Endothelial cell of umbilical vein (primary cell): ENCODE data around the gene KDM6B. TPM values are rescaled to one million over a fixed set of nuclear protein-coding genes. Genes with fewer than 3 reads are reported as not detected.

Experiments used
- BruUV-seq: library from RNA; stranded (reverse); fragments of 400-500 nt; replicated peaks from 2 replicates; lab custom pipeline; 2021; lab: Mats Ljungman, UMichigan
- CTCF ChIA-PET: fragments of 300-600, 350-600 bp; sonication (Branson Sonifier 250); formaldehyde crosslinking; loops from one replicate; lab custom pipeline; 2021; ENCODE audit warnings: antibody characterized with exemption, inconsistent platforms; lab: Charles Lee
- POLR2A ChIA-PET: fragments of 300-600, 350-600 bp; sonication (Branson Sonifier 250); formaldehyde crosslinking; loops from one replicate; lab custom pipeline; 2021; ENCODE audit warnings: antibody characterized with exemption, inconsistent platforms; lab: Charles Lee
- DNase-seq: peaks from one replicate; pipeline ENCODE4 v3.0.0-alpha.2; 2011; ENCODE audit warnings: low read depth, low spot score
- FAIRE-seq: peaks from 2 replicates; lab custom pipeline; 2011; peaks lifted over from hg19 to GRCh38; lab: Jason Lieb, UNC
- H2AFZ ChIP-seq: 2 replicates; pipeline ENCODE4 v1.6.0; 2012; ENCODE audit warnings: low read depth, low read length, control low read depth, inconsistent platforms
- H3K27ac ChIP-seq: 2 replicates; pipeline ENCODE4 v1.5.1; 2011; ENCODE audit warnings: low read depth, mild to moderate bottlenecking, control low read depth, low read length, moderate library complexity; ENCODE audit not compliant: insufficient read depth
- H3K27me3 ChIP-seq, 2 experiments: 2 replicates each; pipeline versions ENCODE4 v1.6.0 to v1.6.1; 2011; ENCODE audit warnings: low read length in 2 of 2, mixed read lengths in 1 of 2; ENCODE audit not compliant: control insufficient read depth in 2 of 2, insufficient read depth in 2 of 2
- H3K36me3 ChIP-seq, 2 experiments: 2 replicates in 1 of 2; 3 replicates in 1 of 2; pipeline ENCODE4 v1.5.1; 2011; ENCODE audit warnings: low read length in 2 of 2, mild to moderate bottlenecking in 1 of 2, moderate library complexity in 1 of 2; ENCODE audit not compliant: control insufficient read depth in 2 of 2, insufficient read depth in 2 of 2; ENCODE audit errors: extremely low read depth in 1 of 2
- H3K4me1 ChIP-seq: 3 replicates; pipeline ENCODE4 v1.5.1; 2011; ENCODE audit warnings: mild to moderate bottlenecking, low read length; ENCODE audit not compliant: control insufficient read depth, insufficient read depth; ENCODE audit errors: extremely low read depth
- H3K4me2 ChIP-seq: 2 replicates; pipeline ENCODE4 v1.6.1; 2011; ENCODE audit warnings: low read length, control low read depth, mixed read lengths; ENCODE audit not compliant: insufficient read depth
- H3K4me3 ChIP-seq, 3 experiments: fragments of 200-600 bp in 1 of 3; sonication (generic), shearing (Covaris generic) in 1 of 3; replicated peaks in 1 of 3; 2 replicates each; pipeline ENCODE4 v1.5.1; 2011 to 2016; ENCODE audit warnings: control low read depth in 3 of 3, low read length in 3 of 3, mild to moderate bottlenecking in 2 of 3, inconsistent platforms in 1 of 3, low read depth in 1 of 3, moderate library complexity in 1 of 3; ENCODE audit not compliant: insufficient read depth in 1 of 3
- H3K79me2 ChIP-seq: 2 replicates; pipeline ENCODE4 v1.6.0; 2012; ENCODE audit warnings: low read length, inconsistent platforms; ENCODE audit not compliant: control insufficient read depth, insufficient read depth
- H3K9ac ChIP-seq: replicated peaks from 2 replicates; pipeline ENCODE3; 2011; ENCODE audit warnings: low read length, control low read depth; ENCODE audit not compliant: insufficient read depth; ENCODE audit errors: extremely low read depth
- H3K9me1 ChIP-seq: replicated peaks from 3 replicates; pipeline ENCODE4 v1.6.0; 2011; ENCODE audit warnings: mild to moderate bottlenecking, low read length; ENCODE audit not compliant: control insufficient read depth, insufficient read depth; ENCODE audit errors: extremely low read depth
- H3K9me3 ChIP-seq: replicated peaks from 2 replicates; pipeline ENCODE4 v1.5.1; 2012; ENCODE audit warnings: low read length, inconsistent platforms; ENCODE audit not compliant: control insufficient read depth, insufficient read depth
- H4K20me1 ChIP-seq: replicated peaks from 2 replicates; pipeline ENCODE3; 2011; ENCODE audit warnings: mild to moderate bottlenecking, low read length; ENCODE audit not compliant: control insufficient read depth, insufficient read depth; ENCODE audit errors: extremely low read depth
- CTCF ChIP-seq, 2 donors: IDR thresholded peaks; 1 replicate in 1 of 2; 2 replicates in 1 of 2; pipeline ENCODE4 v1.5.1; 2011; ENCODE audit warnings: low read length in 2 of 2, mild to moderate bottlenecking in 2 of 2, moderate library complexity in 2 of 2, control low read depth in 1 of 2, inconsistent platforms in 1 of 2, low read depth in 1 of 2; ENCODE audit not compliant: insufficient read depth in 1 of 2; ENCODE audit errors: extremely low read depth in 1 of 2
- EZH2 ChIP-seq: IDR thresholded peaks from 2 replicates; pipeline ENCODE4 v1.6.1; 2012; ENCODE audit warnings: borderline replicate concordance, low read depth, mild to moderate bottlenecking, moderate library complexity, low read length, inconsistent platforms; ENCODE audit not compliant: severe bottlenecking
- FOS ChIP-seq: IDR thresholded peaks from 2 replicates; pipeline ENCODE4 v1.6.1; 2011; ENCODE audit warnings: mild to moderate bottlenecking, low read length, moderate library complexity, borderline replicate concordance; ENCODE audit not compliant: insufficient read depth
- GATA2 ChIP-seq: IDR thresholded peaks from 2 replicates; pipeline ENCODE4 v1.7.0; 2011; ENCODE audit warnings: low read depth, mild to moderate bottlenecking, moderate library complexity, mixed read lengths, low read length; ENCODE audit not compliant: insufficient read length, insufficient read depth
- JUN ChIP-seq: IDR thresholded peaks from 2 replicates; pipeline ENCODE4 v1.6.1; 2011; ENCODE audit warnings: borderline replicate concordance, low read depth; ENCODE audit not compliant: insufficient read length, insufficient read depth
- POLR2A ChIP-seq: IDR thresholded peaks from 2 replicates; pipeline ENCODE4 v1.6.1; 2012; ENCODE audit warnings: low read depth, mild to moderate bottlenecking, control low read depth, low read length
- POLR2AphosphoS5 ChIP-seq: IDR thresholded peaks from 2 replicates; pipeline ENCODE4 v1.6.1; 2012; ENCODE audit warnings: low read depth, mild to moderate bottlenecking, control low read depth, low read length, moderate library complexity; ENCODE audit not compliant: insufficient read depth
- dilution Hi-C: fragments of 300-500 bp; cut with MboI; formaldehyde crosslinking; loops from one replicate; pipeline ENCODE4 v1.15.0; 2019; ENCODE audit warnings: low sequenced_read_pairs; ENCODE audit not compliant: extremely low pct_ligation_motif_present
- intact Hi-C: fragments of 100-400 bp; cut with micrococcal nuclease; formaldehyde crosslinking; loops from one replicate; pipeline ENCODE4 v1.10.0; 2022
- polyA plus RNA-seq, 4 experiments: library from polyadenylated mRNA; depleted of rRNA in 3 of 4; stranded (reverse) in 3 of 4; unstranded in 1 of 4; fragments of >200 nt; gene quantifications; 2 replicates each; pipeline versions ENCODE4 v1.2.1 to v1.2.3, GENCODE V29; 2011 to 2012; ENCODE audit warnings: missing spikeins in 1 of 4
- total RNA-seq: library from RNA; stranded (reverse); gene quantifications from 2 replicates; pipeline ENCODE4 v1.2.3, GENCODE V29; 2021

Gene KDM6B
- total and polyA plus RNA-seq, 2 donors (not counting 3 experiments of a cell fraction or from before 2014, with no cell fraction given), result 1.8 to 17.8 TPM

GRCh38 chr17:7882629-7883028, 48.6 kb downstream of the KDM6B start:
- Histone ChIP-seq H3K36me3 (peaks cover 8 to 14% of the 10 kb centered on the region in 2 experiments), H3K27me3 (no peaks in the 10 kb centered on the region), H2AFZ (peak overlapping the region; percentile 21), H3K4me1 (peaks cover 22% of the 10 kb centered on the region), H3K79me2 (peaks cover 9% of the 10 kb centered on the region), H3K9ac (peak overlapping the region; percentile 86), H4K20me1 (no peaks in the 10 kb centered on the region), H3K4me2 (peak overlapping the region; percentile 78), H3K4me3 (no peak overlapping the region), H3K27ac (peak overlapping the region; percentile 58), H3K9me3 (no peaks in the 10 kb centered on the region), H3K9me1 (no peaks in the 10 kb centered on the region)
- dilution Hi-C loops (no loop called here), intact Hi-C loops (no loop called here)
- no peak for FAIRE-seq
- ChIA-PET POLR2A (no interaction called here), CTCF (interaction anchor here (0.9 to 1.4 kb wide), 4 partner anchors 16 to 47 kb away, joined by 3 to 6 read pairs (median 4); no protein-coding TSS in a partner anchor)
- TF ChIP-seq GATA2 (no peak), POLR2AphosphoS5 (no peak), POLR2A (no peak), FOS (no peak), EZH2 (no peak), CTCF (IDR thresholded peaks at IDR 0.05; ENCODE audit: extremely low read depth in 1 of 2, insufficient read depth in 1 of 2, low read depth in 1 of 2, low read length in 2 of 2) (no peak), JUN (no peak)
- peak; percentile 6 for DNase-seq
- BruUV-seq, result no TSS peak

Other genes starting within 250 kb of the KDM6B start
- 0.39 and 0.46 TPM in 2 replicates for gene SOX15, start 244.1 kb upstream of the KDM6B start, total RNA-seq
- gene SOX15, start 244.1 kb upstream of the KDM6B start, polyA plus RNA-seq, result 0.19 and 0.26 TPM in 2 replicates
- 33.1 and 40.1 TPM in 2 replicates for gene FXR2, start 219.3 kb upstream of the KDM6B start, total RNA-seq
- 48.9 and 59.9 TPM in 2 replicates for gene FXR2, start 219.3 kb upstream of the KDM6B start, polyA plus RNA-seq
- 51.8 and 52.5 TPM in 2 replicates for gene SAT2, start 206.4 kb upstream of the KDM6B start, total RNA-seq
- 27.9 and 38.0 TPM in 2 replicates for gene SAT2, start 206.4 kb upstream of the KDM6B start, polyA plus RNA-seq
- gene SHBG, start 204.1 kb upstream of the KDM6B start, total RNA-seq, result not detected in 2 replicates
- 0.32 and 0.51 TPM in 2 replicates for gene SHBG, start 204.1 kb upstream of the KDM6B start, polyA plus RNA-seq
- gene ATP1B2, start 183.3 kb upstream of the KDM6B start, total RNA-seq, result not detected in 2 replicates
- gene ATP1B2, start 183.3 kb upstream of the KDM6B start, polyA plus RNA-seq, result 0.06 TPM in 1 of 2 replicates, not detected in the other
- 128 and 138 TPM in 2 replicates for gene TP53, start 146.7 kb upstream of the KDM6B start, total RNA-seq
- 82.1 and 85.5 TPM in 2 replicates for gene TP53, start 146.7 kb upstream of the KDM6B start, polyA plus RNA-seq
- gene WRAP53, start 145.7 kb upstream of the KDM6B start, total RNA-seq, result 23.7 and 28.0 TPM in 2 replicates
- gene WRAP53, start 145.7 kb upstream of the KDM6B start, polyA plus RNA-seq, result 17.9 and 21.8 TPM in 2 replicates
- gene EFNB3, start 129.0 kb upstream of the KDM6B start, total RNA-seq, result 1.1 and 1.4 TPM in 2 replicates
- gene EFNB3, start 129.0 kb upstream of the KDM6B start, polyA plus RNA-seq, result 2.9 and 3.1 TPM in 2 replicates
- 0.11 TPM in 1 of 2 replicates, not detected in the other for gene DNAH2, start 116.5 kb upstream of the KDM6B start, total RNA-seq
- gene DNAH2, start 116.5 kb upstream of the KDM6B start, polyA plus RNA-seq, result 0.06 and 0.10 TPM in 2 replicates
- gene TMEM88, start 20.8 kb downstream of the KDM6B start, total RNA-seq, result 39.2 and 53.4 TPM in 2 replicates
- 165 and 185 TPM in 2 replicates for gene TMEM88, start 20.8 kb downstream of the KDM6B start, polyA plus RNA-seq
- 119 TPM in 2 replicates for gene NAA38, start 23.3 kb downstream of the KDM6B start, total RNA-seq
- 267 and 363 TPM in 2 replicates for gene NAA38, start 23.3 kb downstream of the KDM6B start, polyA plus RNA-seq
- 16.8 and 18.1 TPM in 2 replicates for gene CYB5D1, start 23.8 kb downstream of the KDM6B start, total RNA-seq
- gene CYB5D1, start 23.8 kb downstream of the KDM6B start, polyA plus RNA-seq, result 7.7 and 9.4 TPM in 2 replicates
- gene CHD3, start 54.6 kb downstream of the KDM6B start, total RNA-seq, result 185 and 189 TPM in 2 replicates
- gene CHD3, start 54.6 kb downstream of the KDM6B start, polyA plus RNA-seq, result 102 and 108 TPM in 2 replicates
- gene RNF227, start 82.1 kb downstream of the KDM6B start, total RNA-seq, result 0.58 TPM in 2 replicates
- 0.76 TPM in 2 replicates for gene RNF227, start 82.1 kb downstream of the KDM6B start, polyA plus RNA-seq
- gene KCNAB3, start 95.6 kb downstream of the KDM6B start, total RNA-seq, result 2.4 and 4.2 TPM in 2 replicates
- gene KCNAB3, start 95.6 kb downstream of the KDM6B start, polyA plus RNA-seq, result 1.3 and 2.1 TPM in 2 replicates
- 139 and 146 TPM in 2 replicates for gene TRAPPC1, start 97.7 kb downstream of the KDM6B start, total RNA-seq
- 250 and 272 TPM in 2 replicates for gene TRAPPC1, start 97.7 kb downstream of the KDM6B start, polyA plus RNA-seq
- gene CNTROB, start 98.0 kb downstream of the KDM6B start, total RNA-seq, result 45.0 and 47.2 TPM in 2 replicates
- gene CNTROB, start 98.0 kb downstream of the KDM6B start, polyA plus RNA-seq, result 24.9 and 27.8 TPM in 2 replicates
- gene GUCY2D, start 168.4 kb downstream of the KDM6B start, total RNA-seq, result not detected in 2 replicates
- not detected in 2 replicates for gene GUCY2D, start 168.4 kb downstream of the KDM6B start, polyA plus RNA-seq
- not detected in 2 replicates for gene ALOX15B, start 204.8 kb downstream of the KDM6B start, total RNA-seq
- not detected in 2 replicates for gene ALOX15B, start 204.8 kb downstream of the KDM6B start, polyA plus RNA-seq